AG09319 (cell line): Measurements from ENCODE around the gene ALX4.

Source experiments
- DNase-seq: peaks from one replicate; pipeline ENCODE4 v3.0.0-alpha.2; 2010; ENCODE audit warnings: low read depth; ENCODE audit errors: extremely low read depth
- CTCF ChIP-seq: IDR thresholded peaks from 2 replicates; pipeline ENCODE4 v1.5.1; 2011; ENCODE audit warnings: low read depth, mild to moderate bottlenecking, inconsistent platforms, low read length, moderate library complexity

Gene ALX4

GRCh38 chr11:44229624-44230023 lies 80.3 kb downstream of the ALX4 start:
- no peak for TF ChIP-seq CTCF
- no peak for DNase-seq

- DNase-seq, result no peak
- no peak for TF ChIP-seq CTCF
Measured at GRCh38 chr11:44229098-44229497, 80.8 kb downstream of the ALX4 start.

- no peak for TF ChIP-seq CTCF
- no peak for DNase-seq
Measured at GRCh38 chr11:44228379-44228778, 81.6 kb downstream of the ALX4 start.

GRCh38 chr11:44226945-44227344 lies 83.0 kb downstream of the ALX4 start:
- TF ChIP-seq CTCF, result no peak
- no peak for DNase-seq

- DNase-seq, result no peak
- no peak for TF ChIP-seq CTCF
Measured at GRCh38 chr11:44226490-44226889, 83.4 kb downstream of the ALX4 start.

- DNase-seq, result no peak
- TF ChIP-seq CTCF, result no peak
Measured at GRCh38 chr11:44224867-44225501, 85.0 kb downstream of the ALX4 start.

GRCh38 chr11:44223238-44223637 lies 86.7 kb downstream of the ALX4 start:
- TF ChIP-seq CTCF, result no peak
- no peak for DNase-seq
